Measurements from ENCODE around the gene SDC4.

- TF ChIP-seq CTCF (conservative IDR thresholded peaks at IDR 0.05; ENCODE audit: low read length): no peak
- no peak for TF ChIP-seq EZH2phosphoT487 (IDR thresholded peaks at IDR 0.05; ENCODE audit: borderline replicate concordance)
Measured at GRCh38 chr20:45359406-45360148, 11.4 kb upstream of the SDC4 start.

Measured in Loucy (cell line).